T-helper 1 cell treated with Interleukin-12 subunit alpha and Interleukin-12 subunit beta and Interleukin-4 antibody, amounts not matched to agents 30 μg/mL and 1 μg/mL, for 36 hours (primary cell): ENCODE data around the gene S100Z.
"Not testable (repeated sequence)": the region's sequence is repeated elsewhere in the genome, so short reads cannot be mapped to it uniquely, and the experiment has no call there.

Experiments used
- H3K27ac Mint-ChIP-seq: one replicate; pipeline ENCODE4 v1.8.0; 2021; ENCODE audit warnings: mild to moderate bottlenecking, mixed read lengths
- H3K27me3 Mint-ChIP-seq: one replicate; pipeline ENCODE4 v1.8.0; 2021; ENCODE audit warnings: low read depth, mixed read lengths
- H3K36me3 Mint-ChIP-seq: one replicate; pipeline ENCODE4 v1.8.0; 2021; ENCODE audit warnings: low read depth, mixed read lengths
- H3K4me1 Mint-ChIP-seq: one replicate; pipeline ENCODE4 v1.8.0; 2021; ENCODE audit warnings: low read depth, mixed read lengths
- H3K4me3 Mint-ChIP-seq: one replicate; pipeline ENCODE4 v1.8.0; 2021; ENCODE audit warnings: mild to moderate bottlenecking, moderate library complexity, mixed read lengths
- H3K9me3 Mint-ChIP-seq: one replicate; pipeline ENCODE4 v1.8.0; 2021; ENCODE audit warnings: mixed read lengths

S100Z gene

DNA sequence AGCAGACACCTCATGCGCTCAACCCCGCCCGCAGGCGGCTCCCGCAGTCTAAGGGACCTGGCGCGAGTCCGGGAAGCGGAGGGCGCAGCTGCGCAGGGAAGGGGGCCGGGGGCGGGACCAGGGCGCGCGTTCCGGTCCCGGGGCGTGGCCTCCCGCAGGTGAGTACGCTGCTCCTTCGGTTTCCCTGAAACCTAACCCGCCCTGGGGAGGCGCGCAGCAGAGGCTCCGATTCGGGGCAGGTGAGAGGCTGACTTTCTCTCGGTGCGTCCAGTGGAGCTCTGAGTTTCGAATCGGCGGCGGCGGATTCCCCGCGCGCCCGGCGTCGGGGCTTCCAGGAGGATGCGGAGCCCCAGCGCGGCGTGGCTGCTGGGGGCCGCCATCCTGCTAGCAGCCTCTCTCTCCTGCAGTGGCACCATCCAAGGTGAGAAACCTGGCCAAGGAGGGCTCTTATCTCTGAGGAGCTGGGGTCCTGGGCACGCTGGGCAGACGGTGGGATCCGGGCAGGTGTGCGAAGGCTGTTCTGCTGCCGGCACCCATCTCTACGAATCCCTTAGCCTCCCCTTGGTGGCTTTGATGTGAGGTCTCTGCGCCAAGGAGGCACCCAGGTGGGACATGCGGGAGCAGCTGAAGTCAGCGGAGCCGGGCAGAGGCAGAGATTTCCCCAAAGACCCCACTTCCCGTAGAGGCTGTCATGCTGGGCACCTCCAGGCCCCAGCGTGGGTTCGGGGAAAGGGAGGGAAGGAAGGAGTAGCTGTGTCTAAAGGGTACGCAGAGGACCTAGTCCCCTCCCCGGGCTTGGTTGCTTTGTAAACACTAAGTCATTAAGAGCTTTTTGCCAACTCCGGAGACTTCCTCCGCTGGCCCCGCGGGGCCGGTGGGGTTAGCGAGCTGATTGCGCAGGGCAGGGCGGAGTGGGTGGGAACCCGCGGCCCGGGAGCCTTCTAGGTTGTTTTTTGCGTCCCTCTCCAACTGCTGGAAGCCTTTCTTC lies 30.7 kb upstream of the S100Z start, which contains the start of gene F2RL1:
Gene F2RL1, plus strand, starts transcription at position 187 of the 988 bp plus-strand sequence. Its CDS starts 153 bp downstream, at position 340.
- Mint-ChIP-seq H3K4me1 (peaks cover 6% of the 10 kb centered on the region), H3K36me3 (no peaks in the 10 kb centered on the region), H3K9me3 (no peaks in the 10 kb centered on the region), H3K27me3 (peaks cover 62% of the 10 kb centered on the region), H3K4me3 (peak within 1 kb of the TSS; percentile 69), H3K27ac (no peak within 1 kb of the TSS)

DNA sequence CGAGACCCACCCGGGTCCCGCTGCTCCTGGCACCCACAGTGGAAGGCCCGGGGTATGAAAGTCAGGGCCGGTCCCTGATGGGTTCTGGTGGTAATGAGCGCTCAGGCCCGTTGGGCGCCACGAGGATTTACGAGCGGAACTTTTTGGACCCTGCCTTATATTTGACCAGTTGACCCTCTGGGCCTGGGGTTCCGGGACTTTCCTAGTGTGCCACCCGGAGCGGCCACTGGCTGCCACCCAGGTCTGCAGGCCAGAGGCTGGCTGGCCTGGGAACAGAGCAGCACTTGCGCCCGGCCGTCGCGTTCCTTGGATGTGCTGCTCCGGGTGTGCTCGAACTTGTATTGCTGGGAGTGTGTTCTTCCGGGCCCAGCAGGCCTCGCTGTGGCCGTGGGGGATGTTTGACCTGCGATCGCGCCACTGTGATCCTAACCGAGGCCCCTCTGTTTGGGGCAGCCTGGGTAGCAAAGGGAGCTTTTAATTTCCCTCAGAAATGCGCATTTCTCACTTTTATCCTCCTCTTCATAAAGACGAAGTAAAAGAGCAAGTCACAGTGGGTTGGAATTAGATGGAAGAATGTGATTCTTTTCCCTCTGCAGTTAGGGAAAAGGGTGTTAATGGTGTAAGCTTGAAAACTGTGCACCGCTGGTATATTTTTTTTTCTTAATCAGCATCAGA lies 29.8 kb upstream of the S100Z start:
- H3K27me3 Mint-ChIP-seq: peaks cover 60% of the 10 kb centered on the region
- H3K4me3 Mint-ChIP-seq: peak overlapping the region; percentile 28
- H3K4me1 Mint-ChIP-seq: peaks cover 6% of the 10 kb centered on the region
- no peaks in the 10 kb centered on the region for H3K9me3 Mint-ChIP-seq
- no peak overlapping the region for H3K27ac Mint-ChIP-seq
- H3K36me3 Mint-ChIP-seq: no peaks in the 10 kb centered on the region

DNA sequence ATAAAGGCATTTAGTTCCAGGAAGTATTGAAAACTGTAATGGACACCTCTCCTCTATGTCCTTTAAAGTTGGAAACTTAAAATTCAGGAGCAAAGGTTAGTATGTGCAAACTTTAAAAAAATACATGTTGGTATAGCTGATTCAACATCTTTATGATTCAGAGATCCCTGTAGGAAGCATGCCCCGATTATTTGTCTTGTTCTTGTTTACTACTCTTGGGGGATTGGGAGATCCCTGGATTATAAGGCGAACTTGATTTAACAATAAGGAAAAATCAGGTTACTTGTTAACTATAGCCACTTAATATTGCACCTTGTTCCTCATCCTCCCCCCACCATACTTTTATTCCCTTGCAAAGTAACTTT lies 29.3 kb upstream of the S100Z start:
- Mint-ChIP-seq H3K27me3 (peaks cover 55% of the 10 kb centered on the region), H3K4me3 (no peak overlapping the region), H3K9me3 (no peaks in the 10 kb centered on the region), H3K27ac (no peak overlapping the region), H3K4me1 (peaks cover 6% of the 10 kb centered on the region), H3K36me3 (no peaks in the 10 kb centered on the region)

DNA sequence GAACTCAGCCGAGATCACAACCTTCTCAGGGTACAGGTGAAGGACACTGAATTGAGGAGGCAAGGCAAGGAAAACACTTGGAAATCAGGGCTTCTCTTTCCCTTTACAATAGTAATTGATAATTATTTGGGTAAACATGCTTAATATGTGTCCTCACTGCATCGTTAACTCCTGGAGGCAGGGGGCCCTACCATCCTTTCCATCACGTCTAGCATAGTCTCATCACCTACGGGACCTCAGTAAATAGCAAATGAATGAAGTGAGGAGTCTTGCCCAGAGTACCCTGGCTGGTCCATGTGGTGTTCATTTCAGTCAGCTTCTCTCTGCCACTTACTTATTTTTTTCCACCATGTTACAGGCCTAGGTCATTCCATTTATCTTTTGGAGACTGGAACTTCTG lies 28.7 kb upstream of the S100Z start:
- no peak overlapping the region for H3K27ac Mint-ChIP-seq
- H3K9me3 Mint-ChIP-seq: no peaks in the 10 kb centered on the region
- H3K36me3 Mint-ChIP-seq: no peaks in the 10 kb centered on the region
- H3K4me1 Mint-ChIP-seq: peaks cover 6% of the 10 kb centered on the region
- no peak overlapping the region for H3K4me3 Mint-ChIP-seq
- H3K27me3 Mint-ChIP-seq: peaks cover 49% of the 10 kb centered on the region

DNA sequence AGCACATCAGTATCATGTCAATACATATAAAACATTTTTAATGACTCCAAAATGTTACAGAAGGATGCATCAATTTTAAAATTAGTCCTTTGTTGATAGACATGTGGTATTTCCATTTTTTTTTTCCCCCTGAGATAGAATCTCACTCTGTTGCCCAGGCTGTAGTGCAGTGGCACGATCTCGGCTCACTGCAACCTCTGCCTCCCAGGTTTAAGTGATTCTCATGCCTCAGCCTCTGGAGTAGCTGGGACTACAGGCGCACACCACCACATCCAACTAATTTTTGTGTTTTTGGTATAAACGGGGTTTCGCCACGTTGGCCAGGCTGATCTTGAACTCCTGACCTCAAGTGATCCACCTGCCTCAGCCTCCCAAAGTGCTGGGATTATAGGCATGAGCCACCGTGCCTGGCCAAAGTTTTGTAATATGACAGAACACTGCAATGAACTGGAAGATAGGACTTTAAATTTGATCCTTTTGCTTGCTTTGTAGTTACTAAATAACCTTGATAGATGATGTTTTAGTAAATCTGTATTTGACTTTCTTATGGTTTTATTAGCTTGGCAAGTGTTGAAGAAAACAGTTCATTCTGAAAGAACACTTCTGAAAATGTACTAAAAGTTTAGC lies 27.6 kb upstream of the S100Z start:
- H3K36me3 Mint-ChIP-seq, H3K4me3 Mint-ChIP-seq, H3K27ac Mint-ChIP-seq, H3K9me3 Mint-ChIP-seq, H3K4me1 Mint-ChIP-seq: not testable (repeated sequence)
- H3K27me3 Mint-ChIP-seq: peaks cover 38% of the 10 kb centered on the region

DNA sequence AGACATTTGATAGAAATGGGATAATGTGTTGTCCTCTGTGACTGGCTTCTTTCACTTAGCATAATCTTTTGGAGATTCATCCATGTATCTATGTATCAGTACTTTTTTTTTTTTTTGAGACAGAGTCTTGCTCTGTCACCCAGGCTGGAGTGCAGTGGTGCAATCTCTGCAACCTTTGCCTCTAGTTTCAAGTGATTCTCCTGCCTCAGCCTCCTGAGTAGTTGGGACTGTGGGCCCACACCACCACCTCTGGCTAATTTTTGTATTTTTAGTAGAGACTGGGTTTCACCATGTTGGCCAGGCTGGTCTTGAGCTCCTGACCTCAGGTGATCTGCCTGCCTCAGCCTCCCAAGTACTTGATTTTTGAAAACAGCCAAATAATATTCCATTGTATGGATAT lies 23.4 kb upstream of the S100Z start:
- H3K4me1 Mint-ChIP-seq, H3K27ac Mint-ChIP-seq, H3K27me3 Mint-ChIP-seq, H3K4me3 Mint-ChIP-seq, H3K36me3 Mint-ChIP-seq, H3K9me3 Mint-ChIP-seq: not testable (repeated sequence)

DNA sequence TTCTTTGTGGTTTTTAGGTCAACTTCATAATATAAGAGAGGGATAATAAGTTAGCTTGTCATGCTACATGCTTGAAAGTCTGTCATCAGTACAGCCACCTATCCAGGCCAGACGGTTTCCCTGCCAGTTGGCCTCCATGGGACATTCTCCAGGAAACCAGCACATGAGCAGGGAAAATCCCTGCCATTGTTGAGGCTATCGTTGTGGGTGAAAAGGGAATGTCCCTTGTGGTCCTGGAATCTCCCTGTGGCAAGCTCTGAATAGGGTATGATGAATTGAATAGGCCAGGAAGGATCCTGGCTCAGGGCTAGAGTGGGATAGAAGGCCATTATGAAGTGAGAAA lies 18.7 kb upstream of the S100Z start:
- Mint-ChIP-seq H3K36me3 (no peaks in the 10 kb centered on the region), H3K9me3 (no peaks in the 10 kb centered on the region), H3K27me3 (no peaks in the 10 kb centered on the region), H3K4me3 (no peak overlapping the region), H3K4me1 (peaks cover 7% of the 10 kb centered on the region), H3K27ac (no peak overlapping the region)

DNA sequence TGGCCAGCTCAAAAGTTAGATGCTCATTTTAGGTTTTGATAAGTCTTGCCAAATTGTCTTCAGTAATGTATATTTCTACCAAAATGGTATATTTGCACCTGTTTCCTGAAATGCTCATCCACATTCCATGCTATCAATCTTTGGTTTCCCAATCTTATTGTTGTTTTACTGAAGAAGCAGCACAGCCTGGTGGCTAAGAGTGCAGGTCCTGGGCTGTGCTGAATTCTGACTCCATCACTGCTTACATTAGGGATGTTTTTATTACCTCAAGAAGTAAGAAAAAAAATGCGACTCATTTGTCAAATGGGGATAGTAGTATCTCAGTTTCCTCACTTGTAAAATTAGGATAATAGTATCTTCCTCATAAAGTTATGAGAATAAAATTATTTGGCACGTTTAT lies 13.6 kb upstream of the S100Z start:
- H3K36me3 Mint-ChIP-seq: no peaks in the 10 kb centered on the region
- no peaks in the 10 kb centered on the region for H3K9me3 Mint-ChIP-seq
- no peak overlapping the region for H3K4me3 Mint-ChIP-seq
- H3K27me3 Mint-ChIP-seq: peaks cover 9% of the 10 kb centered on the region
- peaks cover 1% of the 10 kb centered on the region for H3K4me1 Mint-ChIP-seq
- no peak overlapping the region for H3K27ac Mint-ChIP-seq

DNA sequence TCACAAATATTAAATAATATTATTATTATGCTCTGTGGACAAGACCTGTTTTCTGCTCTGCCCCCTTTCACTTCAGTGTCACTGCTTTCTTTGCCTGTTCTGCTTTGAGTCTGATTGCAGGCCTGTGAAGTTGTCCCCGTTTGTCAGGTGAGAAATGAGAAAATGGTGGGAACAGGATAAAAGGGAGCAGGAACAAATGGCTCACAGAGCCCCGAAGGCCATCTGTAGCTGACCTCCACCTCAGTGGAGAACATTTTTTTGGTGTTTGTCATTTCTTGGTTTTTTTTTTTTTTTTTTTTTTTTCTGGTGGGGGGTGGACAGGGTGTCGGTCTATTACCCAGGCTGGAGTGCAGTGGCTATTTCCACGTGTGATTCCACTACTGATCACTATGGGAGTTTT lies 13.2 kb upstream of the S100Z start:
- Mint-ChIP-seq H3K36me3 (no peaks in the 10 kb centered on the region), H3K4me3 (no peak overlapping the region), H3K27me3 (peaks cover 13% of the 10 kb centered on the region), H3K4me1 (no peaks in the 10 kb centered on the region), H3K27ac (no peak overlapping the region), H3K9me3 (no peaks in the 10 kb centered on the region)

DNA sequence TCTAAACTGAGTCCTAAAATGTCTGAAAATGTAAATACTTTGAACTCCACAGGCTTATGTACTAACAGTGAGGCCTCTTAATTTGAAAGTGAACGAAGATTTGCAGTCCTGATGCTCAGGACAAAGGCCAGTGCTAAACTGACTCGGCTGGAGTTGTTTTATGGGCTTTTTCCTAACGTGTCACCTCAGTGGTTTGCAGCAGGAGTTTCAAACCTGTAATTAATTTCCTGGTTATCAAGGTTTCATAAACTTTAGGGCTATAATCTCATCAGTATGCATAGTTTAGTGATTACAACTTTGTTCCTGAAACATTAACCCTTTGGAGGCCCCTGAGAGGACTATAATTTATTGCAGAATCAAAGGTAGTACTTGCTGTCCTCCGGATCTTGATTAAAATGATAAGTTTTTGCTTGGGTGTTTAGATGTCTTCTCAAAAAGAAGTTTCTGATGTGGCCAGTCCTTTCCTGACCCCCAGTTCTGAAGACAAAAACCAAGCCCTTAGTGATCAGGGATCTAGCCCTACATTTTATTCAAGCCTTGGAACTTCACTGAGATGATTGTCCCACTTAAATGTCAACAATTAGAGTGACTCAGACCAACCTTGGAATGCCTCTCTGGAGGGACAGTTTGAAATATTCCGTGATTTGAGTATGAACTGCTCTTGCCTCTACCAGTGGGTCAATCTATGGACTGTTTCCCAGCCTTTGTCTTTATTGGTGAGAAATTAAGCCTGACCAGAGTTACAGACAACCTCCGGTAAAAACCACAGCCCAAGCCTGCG lies 11.1 kb upstream of the S100Z start:
- Mint-ChIP-seq H3K27ac (no peak overlapping the region), H3K27me3 (peaks cover 23% of the 10 kb centered on the region), H3K4me1 (no peaks in the 10 kb centered on the region), H3K4me3 (no peak overlapping the region), H3K9me3 (no peaks in the 10 kb centered on the region), H3K36me3 (no peaks in the 10 kb centered on the region)

DNA sequence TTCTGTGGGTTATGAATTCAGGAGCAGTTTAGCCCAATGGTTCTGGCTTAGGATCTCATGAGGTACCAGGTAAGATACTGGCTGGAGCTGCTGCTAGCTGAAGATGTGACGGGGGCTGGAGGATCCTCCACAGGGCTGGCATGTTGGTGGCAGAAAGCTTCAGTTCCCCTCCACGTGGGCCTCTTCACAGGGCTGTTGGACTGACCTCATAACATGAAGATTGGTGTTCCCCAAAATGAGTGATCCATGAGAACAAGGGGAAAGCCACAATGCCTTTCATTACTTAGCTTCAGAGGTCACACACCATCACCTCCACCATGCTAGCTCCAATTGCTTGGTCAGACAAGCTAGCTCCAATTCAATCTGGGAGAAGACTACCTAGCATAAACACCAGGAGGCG lies 8.5 kb upstream of the S100Z start:
- no peak overlapping the region for H3K4me3 Mint-ChIP-seq
- H3K9me3 Mint-ChIP-seq: no peaks in the 10 kb centered on the region
- no peaks in the 10 kb centered on the region for H3K4me1 Mint-ChIP-seq
- no peaks in the 10 kb centered on the region for H3K36me3 Mint-ChIP-seq
- H3K27me3 Mint-ChIP-seq: peaks cover 29% of the 10 kb centered on the region
- no peak overlapping the region for H3K27ac Mint-ChIP-seq

DNA sequence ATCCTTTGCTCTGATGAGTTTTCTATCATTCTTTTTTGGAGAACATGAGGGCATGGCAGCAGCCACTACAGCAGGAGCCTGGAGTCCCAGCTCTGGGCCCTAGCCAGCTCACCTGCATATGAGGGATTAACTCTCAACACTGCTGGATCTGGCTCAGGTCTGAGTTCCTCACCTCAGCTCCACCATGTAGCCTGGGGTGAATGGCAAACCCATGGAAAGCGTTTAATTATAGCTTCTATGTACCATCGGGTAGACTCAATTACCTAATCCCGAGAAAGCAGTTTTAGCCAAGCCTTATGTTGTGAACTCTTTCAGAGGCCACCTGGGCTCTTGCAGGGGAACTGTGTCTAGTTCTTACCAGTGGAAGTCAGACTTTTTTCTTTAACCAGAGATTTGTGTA lies 3.9 kb upstream of the S100Z start:
- Mint-ChIP-seq H3K4me3 (no peak overlapping the region), H3K36me3 (peaks cover 3% of the 10 kb centered on the region), H3K9me3 (no peaks in the 10 kb centered on the region), H3K27ac (no peak overlapping the region), H3K27me3 (peaks cover 20% of the 10 kb centered on the region), H3K4me1 (peaks cover 16% of the 10 kb centered on the region)

DNA sequence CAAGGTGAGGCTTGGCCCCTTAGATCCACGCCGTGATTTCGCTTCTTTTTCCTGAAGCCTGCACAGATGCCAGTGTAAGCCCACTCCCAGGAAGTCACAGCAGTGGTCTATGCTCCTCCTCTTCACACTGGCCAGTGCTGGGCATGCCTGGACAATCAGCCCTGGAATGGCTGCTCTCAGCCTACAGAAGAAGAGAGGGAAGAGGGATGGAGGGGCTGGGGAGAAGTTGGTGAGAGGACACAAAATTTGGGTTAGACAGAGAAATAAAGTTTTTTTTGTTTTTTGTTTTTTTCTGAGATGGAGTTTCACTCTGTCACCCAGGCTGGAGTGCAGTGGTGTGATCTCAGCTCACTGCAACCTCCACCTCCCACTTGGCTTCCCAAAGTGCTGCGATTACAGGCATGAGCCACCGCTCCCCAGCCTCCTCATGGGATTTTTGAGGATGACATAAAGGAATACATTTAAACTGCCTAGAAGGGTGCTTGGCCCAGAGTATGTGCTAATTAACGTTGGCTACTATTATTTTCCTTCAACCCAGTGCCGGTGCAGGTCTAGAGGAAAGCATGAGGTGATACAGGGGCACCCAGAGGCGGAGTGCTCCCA lies 830 bp downstream of the S100Z start:
- H3K4me1 Mint-ChIP-seq: peaks cover 45% of the 10 kb centered on the region
- peaks cover 16% of the 10 kb centered on the region for H3K36me3 Mint-ChIP-seq
- H3K9me3 Mint-ChIP-seq: peaks cover 10% of the 10 kb centered on the region
- H3K4me3 Mint-ChIP-seq: peak overlapping the region; percentile 58
- no peaks in the 10 kb centered on the region for H3K27me3 Mint-ChIP-seq
- peak overlapping the region; percentile 85 for H3K27ac Mint-ChIP-seq
